T-helper 17 cell (primary cell): ENCODE results near the gene PLCL2. TPM values are rescaled to one million over a fixed set of nuclear protein-coding genes. Genes with fewer than 3 reads are reported as not detected.
"Not testable (repeated sequence)": the region's sequence is repeated elsewhere in the genome, so short reads cannot be mapped to it uniquely, and the experiment has no call there.

Experiments used
- ATAC-seq: fragments of 150-1000 bp; cut with Tn5 transposase; 2 replicates; pipeline ENCODE4 v1.10.0; 2021; ENCODE audit warnings: mild to moderate bottlenecking, moderate library complexity
- DNase-seq, 3 donors: peaks; one replicate each; pipeline versions ENCODE4 v3.0.0 to v3.0.0-alpha.2; 2020 to 2021
- H3K9me3 ChIP-seq: one replicate; pipeline ENCODE4 v1.7.0; 2013; ENCODE audit warnings: low read length, mild to moderate bottlenecking; ENCODE audit not compliant: control insufficient read depth, poor library complexity, severe bottlenecking
- H3K27ac Mint-ChIP-seq: one replicate; pipeline ENCODE4 v1.8.0; 2022; ENCODE audit warnings: mild to moderate bottlenecking, moderate library complexity, mixed read lengths
- H3K27me3 Mint-ChIP-seq: one replicate; pipeline ENCODE4 v1.8.0; 2022; ENCODE audit warnings: mixed read lengths
- H3K36me3 Mint-ChIP-seq: one replicate; pipeline ENCODE4 v1.8.0; 2022; ENCODE audit warnings: low read depth, mixed read lengths
- H3K4me1 Mint-ChIP-seq: one replicate; pipeline ENCODE4 v1.8.0; 2022; ENCODE audit warnings: mild to moderate bottlenecking, mixed read lengths
- H3K4me3 Mint-ChIP-seq: one replicate; pipeline ENCODE4 v1.8.0; 2022; ENCODE audit warnings: mild to moderate bottlenecking, moderate library complexity, mixed read lengths
- total RNA-seq, 4 donors: library from RNA in 2 of 4; stranded (reverse) in 2 of 4; gene quantifications; one replicate each; pipeline ENCODE4 v1.2.3 and lab custom pipeline; 2022 to 2026

Gene PLCL2
- total RNA-seq, 2 donors from 2014 or later = 53.5 to 55.3 TPM

- no peak for DNase-seq
- Mint-ChIP-seq H3K27ac (no peak overlapping the region), H3K4me3 (no peak overlapping the region), H3K27me3 (no peaks in the 10 kb centered on the region), H3K36me3 (peaks cover 3% of the 10 kb centered on the region), H3K4me1 (peaks cover 3% of the 10 kb centered on the region)
- ATAC-seq = no peak
- no peaks in the 10 kb centered on the region for H3K9me3 ChIP-seq
Observed at GRCh38 chr3:17119201-17120072, 234.7 kb downstream of the PLCL2 start.

- Mint-ChIP-seq H3K4me3 (no peak overlapping the region), H3K36me3 (peaks cover 3% of the 10 kb centered on the region), H3K4me1 (peaks cover 3% of the 10 kb centered on the region), H3K27ac (no peak overlapping the region), H3K27me3 (no peaks in the 10 kb centered on the region)
- no peaks in the 10 kb centered on the region for H3K9me3 ChIP-seq
- DNase-seq (no peak), ATAC-seq (no peak)
Observed at GRCh38 chr3:17120115-17120514, 235.4 kb downstream of the PLCL2 start.

GRCh38 chr3:17121336-17121735 is 236.6 kb downstream of the PLCL2 start:
- no peak overlapping the region for H3K4me3 Mint-ChIP-seq
- no peaks in the 10 kb centered on the region for H3K27me3 Mint-ChIP-seq
- no peak overlapping the region for H3K27ac Mint-ChIP-seq
- peaks cover 3% of the 10 kb centered on the region for H3K36me3 Mint-ChIP-seq
- H3K4me1 Mint-ChIP-seq = peaks cover 3% of the 10 kb centered on the region
- no peaks in the 10 kb centered on the region for H3K9me3 ChIP-seq
- ATAC-seq (no peak), DNase-seq (no peak)

- peaks cover 3% of the 10 kb centered on the region for H3K4me1 Mint-ChIP-seq
- H3K27ac Mint-ChIP-seq = no peak overlapping the region
- ATAC-seq (no peak), DNase-seq (no peak)
- no peaks in the 10 kb centered on the region for H3K27me3 Mint-ChIP-seq
- H3K36me3 Mint-ChIP-seq = peaks cover 5% of the 10 kb centered on the region
- H3K9me3 ChIP-seq = no peaks in the 10 kb centered on the region
- no peak overlapping the region for H3K4me3 Mint-ChIP-seq
Observed at GRCh38 chr3:17122758-17123157, 238.0 kb downstream of the PLCL2 start.

GRCh38 chr3:17125738-17126442 is 241.1 kb downstream of the PLCL2 start:
- Mint-ChIP-seq H3K4me1 (no peaks in the 10 kb centered on the region), H3K27ac (no peak overlapping the region), H3K4me3 (no peak overlapping the region), H3K27me3 (no peaks in the 10 kb centered on the region), H3K36me3 (peaks cover 7% of the 10 kb centered on the region)
- no peaks in the 10 kb centered on the region for H3K9me3 ChIP-seq
- no peak for ATAC-seq
- no peak for DNase-seq

- H3K9me3 ChIP-seq, H3K27me3 Mint-ChIP-seq, H3K36me3 Mint-ChIP-seq, H3K27ac Mint-ChIP-seq, DNase-seq, H3K4me3 Mint-ChIP-seq, ATAC-seq, H3K4me1 Mint-ChIP-seq: not testable (repeated sequence)
Observed at GRCh38 chr3:17128671-17129070, 243.9 kb downstream of the PLCL2 start.

GRCh38 chr3:17129556-17129955 is 244.8 kb downstream of the PLCL2 start:
- DNase-seq (no peak), ATAC-seq (no peak)
- Mint-ChIP-seq H3K4me1 (no peaks in the 10 kb centered on the region), H3K27ac (no peak overlapping the region), H3K27me3 (no peaks in the 10 kb centered on the region), H3K36me3 (peaks cover 7% of the 10 kb centered on the region), H3K4me3 (no peak overlapping the region)
- H3K9me3 ChIP-seq = no peaks in the 10 kb centered on the region

- H3K4me1 Mint-ChIP-seq = no peaks in the 10 kb centered on the region
- H3K4me3 Mint-ChIP-seq = no peak overlapping the region
- DNase-seq (no peak), ATAC-seq (no peak)
- no peaks in the 10 kb centered on the region for H3K27me3 Mint-ChIP-seq
- H3K9me3 ChIP-seq = no peaks in the 10 kb centered on the region
- H3K36me3 Mint-ChIP-seq = peaks cover 7% of the 10 kb centered on the region
- H3K27ac Mint-ChIP-seq = no peak overlapping the region
Observed at GRCh38 chr3:17130956-17131355, 246.2 kb downstream of the PLCL2 start.

GRCh38 chr3:17132286-17133115 is 247.7 kb downstream of the PLCL2 start:
- Mint-ChIP-seq H3K4me3 (no peak overlapping the region), H3K27ac (no peak overlapping the region), H3K36me3 (peaks cover 7% of the 10 kb centered on the region), H3K4me1 (no peaks in the 10 kb centered on the region), H3K27me3 (no peaks in the 10 kb centered on the region)
- no peaks in the 10 kb centered on the region for H3K9me3 ChIP-seq
- ATAC-seq = no peak
- no peak for DNase-seq

GRCh38 chr3:17133632-17134545 is 249.1 kb downstream of the PLCL2 start:
- no peak for ATAC-seq
- Mint-ChIP-seq H3K27me3 (no peaks in the 10 kb centered on the region), H3K4me1 (no peaks in the 10 kb centered on the region), H3K36me3 (no peaks in the 10 kb centered on the region), H3K27ac (peak overlapping the region; percentile 19), H3K4me3 (no peak overlapping the region)
- H3K9me3 ChIP-seq = no peaks in the 10 kb centered on the region
- DNase-seq = no peak

- H3K4me3 Mint-ChIP-seq = no peak overlapping the region
- ATAC-seq (no peak), DNase-seq (no peak)
- H3K27ac Mint-ChIP-seq = no peak overlapping the region
- H3K27me3 Mint-ChIP-seq = no peaks in the 10 kb centered on the region
- H3K9me3 ChIP-seq = no peaks in the 10 kb centered on the region
- peaks cover 2% of the 10 kb centered on the region for H3K36me3 Mint-ChIP-seq
- H3K4me1 Mint-ChIP-seq = no peaks in the 10 kb centered on the region
Observed at GRCh38 chr3:17135696-17136095, 250.9 kb downstream of the PLCL2 start.

- no peaks in the 10 kb centered on the region for H3K9me3 ChIP-seq
- no peak overlapping the region for H3K4me3 Mint-ChIP-seq
- DNase-seq = no peak
- no peak overlapping the region for H3K27ac Mint-ChIP-seq
- H3K4me1 Mint-ChIP-seq = no peaks in the 10 kb centered on the region
- ATAC-seq = no peak
- no peaks in the 10 kb centered on the region for H3K27me3 Mint-ChIP-seq
- peaks cover 2% of the 10 kb centered on the region for H3K36me3 Mint-ChIP-seq
Observed at GRCh38 chr3:17136136-17136721, 251.5 kb downstream of the PLCL2 start.
